ENCODE measurements around the gene PAK6. TPM values are rescaled to one million over a fixed set of nuclear protein-coding genes. Genes with fewer than 3 reads are reported as not detected.

The PAK6 gene
- total RNA-seq, 1 donor from 2014 or later = 0.26 TPM

- DNase-seq (ENCODE audit: low spot score) = peak; percentile 88
Observed at GRCh38 chr15:40241269-40242212, 2.7 kb downstream of the PAK6 start.

GRCh38 chr15:40242213-40242599 lies 3.3 kb downstream of the PAK6 start:
- peak; percentile 80 for DNase-seq (ENCODE audit: low spot score)

DNA sequence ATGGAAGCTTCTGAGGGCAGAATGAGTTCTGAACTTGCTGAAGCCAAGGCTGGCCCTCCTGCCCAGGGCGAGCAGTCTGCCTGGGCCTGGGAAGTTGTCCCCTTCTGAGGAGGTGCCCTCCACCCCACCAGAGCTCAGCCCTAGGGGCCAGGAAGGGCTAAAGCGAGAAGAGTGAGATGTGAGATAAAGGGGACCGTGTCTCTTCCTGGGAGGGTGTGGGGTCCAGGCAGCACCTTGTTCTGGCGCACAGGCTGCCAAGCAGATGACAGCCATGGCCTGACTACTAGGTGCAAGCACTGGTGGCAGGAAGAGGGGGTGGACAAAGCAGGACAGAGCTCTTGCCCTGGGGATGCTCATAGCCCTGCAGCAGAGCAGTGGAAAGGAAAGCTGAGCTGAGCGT lies 3.7 kb downstream of the PAK6 start:
- DNase-seq (ENCODE audit: low spot score) = no peak

DNA sequence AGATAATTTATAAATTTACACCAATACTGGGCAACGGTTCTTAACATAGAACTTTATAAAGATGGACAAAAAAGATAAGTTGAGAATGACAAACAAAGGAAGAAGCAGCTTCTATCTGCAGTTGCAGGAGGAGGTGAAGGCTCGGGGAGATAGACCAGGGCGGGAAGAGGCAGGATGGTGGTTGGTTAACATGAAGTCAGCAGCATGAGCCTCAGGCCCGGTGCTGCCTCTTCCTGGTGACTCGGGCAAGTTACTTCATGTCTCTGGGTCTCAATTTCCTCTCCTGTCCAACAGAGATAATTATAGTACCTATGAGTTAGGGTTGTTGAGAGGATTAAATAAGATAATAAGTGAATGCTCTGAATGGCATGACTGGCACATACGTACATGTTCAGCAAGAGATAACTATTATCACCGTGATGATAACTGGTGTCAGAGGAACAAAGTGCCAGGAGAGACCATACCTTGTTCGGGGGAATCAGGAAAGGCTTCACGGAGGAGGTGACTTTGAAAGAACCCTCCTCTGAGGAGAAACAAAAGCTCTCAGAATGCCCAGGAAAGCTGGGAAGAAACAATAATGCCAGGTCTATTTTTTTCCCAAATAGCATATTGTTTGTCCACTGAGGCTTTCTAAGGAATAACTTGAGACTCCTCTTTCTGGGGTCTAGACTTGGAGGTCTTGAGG lies 4.4 kb downstream of the PAK6 start:
- DNase-seq (ENCODE audit: low spot score) = no peak

DNA sequence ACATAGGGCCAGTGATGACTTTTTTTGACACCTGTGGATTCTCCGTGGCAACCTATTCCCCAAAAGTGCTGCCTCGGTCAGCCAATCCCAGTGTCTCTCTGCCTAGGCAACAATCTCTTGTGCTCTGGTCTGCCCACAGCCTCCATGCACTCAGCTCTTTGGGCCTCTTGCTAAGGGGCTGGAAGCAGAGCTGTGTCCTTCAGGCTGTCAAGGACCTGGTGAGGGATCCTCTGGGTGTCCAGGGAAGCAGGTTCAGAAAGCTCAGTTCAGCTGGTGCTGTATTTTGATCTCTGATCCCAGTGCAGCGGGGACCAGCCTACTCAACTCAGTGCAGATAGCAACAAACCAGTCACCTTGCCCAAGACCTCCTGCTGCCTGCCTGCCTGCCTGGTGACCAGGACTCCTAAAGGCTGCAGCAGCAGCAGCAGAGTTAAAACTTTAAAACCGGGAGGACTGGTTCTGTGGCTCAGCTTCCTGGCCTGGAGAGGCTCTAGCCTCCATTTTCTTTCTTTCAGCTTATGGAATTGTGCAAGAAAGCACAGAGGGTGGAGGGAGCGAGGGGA lies 6.2 kb downstream of the PAK6 start:
- DNase-seq (ENCODE audit: low spot score) = peak; percentile 71

- DNase-seq (ENCODE audit: low spot score) = peak; percentile 65
Observed at GRCh38 chr15:40245666-40246450, 7.0 kb downstream of the PAK6 start.

DNA sequence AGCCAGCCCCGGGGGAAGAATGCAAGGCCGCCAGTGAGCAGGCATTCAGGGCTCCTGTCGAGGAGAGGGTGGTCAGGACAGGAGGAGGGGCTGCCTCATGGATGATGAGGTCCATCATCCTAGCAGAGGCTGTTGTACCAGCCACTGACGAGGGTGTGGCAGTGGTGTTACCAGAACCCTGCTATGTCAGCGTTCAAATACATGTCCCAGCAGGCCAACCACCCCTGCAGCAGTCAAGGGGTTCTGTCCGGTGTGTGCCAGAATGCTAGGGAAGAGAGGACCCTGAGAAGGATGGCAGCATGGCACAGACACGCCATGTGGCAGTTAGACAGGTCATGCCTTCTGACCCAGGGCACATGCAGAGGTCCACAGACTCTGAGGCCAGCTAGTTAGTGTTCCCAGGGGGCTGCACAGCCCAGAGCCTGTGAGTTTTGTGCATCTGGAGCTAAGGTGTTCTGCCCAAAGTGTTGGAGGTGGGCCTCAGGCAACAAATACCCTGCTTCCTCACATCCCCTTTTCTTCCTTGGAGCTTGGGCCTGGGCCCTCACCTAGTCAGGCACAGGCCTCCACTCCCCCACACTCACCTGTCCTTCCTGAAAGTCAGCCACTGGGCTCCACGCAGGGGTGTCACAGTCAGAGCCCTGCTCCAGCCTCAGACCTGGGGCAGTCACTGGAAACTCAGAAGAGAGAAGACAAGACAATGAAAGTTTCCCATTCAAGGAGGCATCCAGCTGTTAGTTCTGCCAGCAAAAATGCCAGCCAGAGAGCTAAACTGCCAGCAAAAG lies 7.8 kb downstream of the PAK6 start:
- DNase-seq (ENCODE audit: low spot score) = peak; percentile 85

DNA sequence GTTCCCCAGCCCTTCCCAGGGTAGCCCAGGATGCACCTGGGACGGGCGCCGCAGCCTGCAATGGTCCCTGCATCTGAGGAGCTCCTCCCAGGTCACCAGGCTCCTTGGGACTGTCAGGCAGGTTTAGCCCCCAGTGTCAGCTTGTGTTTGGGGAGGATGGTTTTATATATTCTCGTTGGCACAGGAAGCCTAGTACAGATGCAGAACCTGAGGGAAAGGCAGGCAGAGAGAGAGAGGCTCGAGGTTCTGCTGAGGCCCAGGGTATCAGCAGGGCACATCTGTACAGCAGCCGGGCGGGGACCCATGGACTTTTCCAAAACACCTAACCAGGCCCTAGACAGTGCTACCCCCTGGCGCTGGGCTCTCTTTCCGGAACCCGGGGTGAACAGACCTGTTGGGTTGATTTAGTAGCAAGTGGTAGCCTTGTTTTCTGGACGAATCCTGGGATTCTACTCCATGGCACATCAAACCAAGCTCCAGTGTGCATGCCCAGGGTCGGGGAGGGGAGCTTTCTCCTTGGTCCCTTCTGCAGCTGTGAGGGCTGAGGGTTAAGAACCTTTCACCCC lies 8.6 kb downstream of the PAK6 start:
- DNase-seq (ENCODE audit: low spot score) = peak; percentile 84

- no peak for DNase-seq (ENCODE audit: low spot score)
Observed at GRCh38 chr15:40248006-40248783, 9.3 kb downstream of the PAK6 start.

- DNase-seq (ENCODE audit: low spot score) = no peak
Observed at GRCh38 chr15:40249477-40250303, 10.8 kb downstream of the PAK6 start.

GRCh38 chr15:40250304-40250656 lies 11.4 kb downstream of the PAK6 start:
- DNase-seq (ENCODE audit: low spot score) = no peak

GRCh38 chr15:40250771-40251483 lies 12.1 kb downstream of the PAK6 start:
- DNase-seq (ENCODE audit: low spot score) = no peak

GRCh38 chr15:40251486-40252140 lies 12.8 kb downstream of the PAK6 start:
- no peak for DNase-seq (ENCODE audit: low spot score)

GRCh38 chr15:40252141-40252437 lies 13.2 kb downstream of the PAK6 start:
- no peak for DNase-seq (ENCODE audit: low spot score)

DNA sequence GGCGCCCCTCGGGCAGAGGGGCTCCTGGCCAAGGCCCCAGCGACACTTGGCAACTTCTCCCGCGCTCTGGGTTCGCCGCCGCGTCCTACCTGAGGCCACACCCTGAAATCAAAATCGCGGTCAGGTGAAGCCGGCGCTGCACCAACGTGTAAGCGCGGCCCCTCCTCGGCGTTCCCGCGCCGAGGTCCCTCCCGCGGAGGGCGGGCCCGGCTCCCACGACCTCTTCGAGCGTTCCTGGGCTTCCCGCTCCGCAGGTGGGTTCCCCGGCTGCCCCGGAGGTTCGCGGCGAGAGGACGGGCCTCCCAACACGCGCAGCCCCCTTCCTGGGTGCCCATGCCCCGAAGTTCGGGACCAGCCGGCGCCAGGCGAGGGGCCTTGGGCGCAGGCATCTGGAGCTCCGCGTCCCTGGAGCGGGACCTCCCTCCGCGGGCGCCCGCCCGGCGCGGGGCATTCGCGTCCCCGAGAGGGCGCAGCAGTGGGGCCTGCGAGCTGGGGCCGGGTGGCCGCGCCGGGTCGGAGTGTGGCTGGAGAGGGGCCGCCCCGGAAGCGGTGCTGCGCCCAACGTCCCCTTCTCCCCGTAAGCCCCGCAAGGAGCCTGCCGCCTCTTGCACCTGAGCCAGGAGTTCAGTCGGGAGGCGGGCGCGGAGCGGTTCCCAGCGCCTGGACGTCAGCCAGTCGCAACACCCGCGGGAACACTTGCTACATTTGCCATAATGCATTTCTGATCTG lies 13.7 kb downstream of the PAK6 start:
- DNase-seq (ENCODE audit: low spot score) = no peak

GRCh38 chr15:40253167-40253790 lies 14.4 kb downstream of the PAK6 start:
- DNase-seq (ENCODE audit: low spot score) = no peak

Data from mesenteric fat pad (tissue), 1 donor.